GM18873 (cell line): Measurements from ENCODE around the gene ANTXR2.

Source experiments
- ATAC-seq: cut with Tn5 transposase; IDR thresholded peaks from one replicate; pipeline ENCODE4 v1.9.1; 2021; ENCODE audit warnings: mild to moderate bottlenecking, moderate library complexity, moderate number of reproducible peaks; ENCODE audit not compliant: unreplicated experiment, low FRiP score

Gene ANTXR2

GRCh38 chr4:80070880-80071603, 2.0 kb downstream of the ANTXR2 start:
- ATAC-seq = no peak

- ATAC-seq = no peak
These were observed 2.9 kb downstream of the ANTXR2 start for GRCh38 chr4:80069837-80070731.

DNA sequence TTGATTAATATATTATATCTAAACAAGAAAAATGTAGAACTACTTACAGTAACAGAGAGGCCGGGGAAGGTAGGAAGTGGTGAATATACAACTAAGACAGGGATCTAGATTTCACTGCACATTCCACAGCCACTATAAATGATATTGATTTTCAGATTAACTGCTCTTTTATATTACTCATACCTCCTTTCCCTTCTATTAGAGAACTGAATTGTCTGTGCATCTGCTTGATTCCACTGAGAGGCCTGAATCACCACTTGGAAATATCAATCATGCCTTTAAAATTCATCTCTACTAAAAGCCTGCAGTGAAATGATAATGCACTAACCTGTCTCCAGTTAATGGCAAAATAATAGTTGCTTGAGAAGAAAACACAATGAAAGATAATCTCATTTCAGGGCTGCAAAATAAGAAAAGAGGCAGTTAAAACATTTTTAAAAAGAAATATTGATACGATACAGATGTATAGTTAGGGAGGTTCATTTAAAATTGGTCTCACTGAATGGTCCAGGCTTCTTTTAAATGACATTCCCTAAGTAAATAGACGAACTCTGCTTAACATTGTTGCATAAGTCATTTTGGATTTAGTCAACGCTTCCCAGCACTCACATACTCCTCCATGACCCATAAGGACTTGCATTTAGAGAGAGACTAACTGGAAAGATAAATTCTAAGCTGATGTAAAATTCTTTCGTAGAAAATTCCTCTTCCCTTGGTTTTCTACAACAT, 3.8 kb downstream of the ANTXR2 start:
- ATAC-seq = no peak

- no peak for ATAC-seq
These were observed 7.4 kb downstream of the ANTXR2 start for GRCh38 chr4:80065601-80066000.

GRCh38 chr4:80062527-80062926, 10.5 kb downstream of the ANTXR2 start:
- ATAC-seq = no peak

GRCh38 chr4:80060804-80061203, 12.2 kb downstream of the ANTXR2 start:
- no peak for ATAC-seq

DNA sequence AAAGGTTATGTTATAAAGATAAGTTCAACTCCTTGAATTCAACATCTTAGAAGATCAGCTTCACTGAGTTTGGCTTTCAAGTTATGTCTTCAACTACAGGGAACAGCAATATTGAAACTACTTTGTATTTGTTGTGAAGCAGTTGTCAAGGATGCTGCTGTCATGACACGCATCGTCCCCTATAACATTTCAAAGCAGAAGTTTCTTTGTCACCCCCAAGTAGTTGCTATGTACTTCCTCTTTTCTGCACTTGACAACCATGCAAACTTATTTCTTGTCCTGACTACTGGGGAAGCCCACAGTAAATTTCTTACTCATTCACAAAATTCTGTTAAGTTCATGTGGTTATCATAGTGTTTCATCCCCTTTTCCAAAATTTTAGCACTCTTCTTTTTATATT, 14.3 kb downstream of the ANTXR2 start:
- peak; percentile 99 for ATAC-seq

DNA sequence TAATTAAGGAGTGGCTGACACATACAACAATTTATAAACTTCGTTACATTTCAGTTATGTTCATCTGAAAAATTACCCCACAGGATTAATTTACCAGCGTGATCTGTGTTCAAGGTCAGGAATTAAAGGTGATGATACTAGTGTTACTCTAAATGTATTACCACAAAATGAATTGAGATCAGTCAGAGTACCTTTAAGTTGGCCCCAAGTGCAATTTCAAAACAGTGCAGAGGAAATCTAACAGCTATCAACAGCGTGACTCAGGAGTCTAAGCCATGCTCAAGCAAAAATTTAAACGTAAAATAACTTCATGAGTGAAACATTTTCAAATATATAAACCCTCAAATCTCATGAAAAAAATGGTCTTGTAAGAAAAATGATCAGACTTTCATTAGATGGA, 18.7 kb downstream of the ANTXR2 start:
- no peak for ATAC-seq

GRCh38 chr4:80053140-80053910, 19.7 kb downstream of the ANTXR2 start:
- ATAC-seq = no peak

DNA sequence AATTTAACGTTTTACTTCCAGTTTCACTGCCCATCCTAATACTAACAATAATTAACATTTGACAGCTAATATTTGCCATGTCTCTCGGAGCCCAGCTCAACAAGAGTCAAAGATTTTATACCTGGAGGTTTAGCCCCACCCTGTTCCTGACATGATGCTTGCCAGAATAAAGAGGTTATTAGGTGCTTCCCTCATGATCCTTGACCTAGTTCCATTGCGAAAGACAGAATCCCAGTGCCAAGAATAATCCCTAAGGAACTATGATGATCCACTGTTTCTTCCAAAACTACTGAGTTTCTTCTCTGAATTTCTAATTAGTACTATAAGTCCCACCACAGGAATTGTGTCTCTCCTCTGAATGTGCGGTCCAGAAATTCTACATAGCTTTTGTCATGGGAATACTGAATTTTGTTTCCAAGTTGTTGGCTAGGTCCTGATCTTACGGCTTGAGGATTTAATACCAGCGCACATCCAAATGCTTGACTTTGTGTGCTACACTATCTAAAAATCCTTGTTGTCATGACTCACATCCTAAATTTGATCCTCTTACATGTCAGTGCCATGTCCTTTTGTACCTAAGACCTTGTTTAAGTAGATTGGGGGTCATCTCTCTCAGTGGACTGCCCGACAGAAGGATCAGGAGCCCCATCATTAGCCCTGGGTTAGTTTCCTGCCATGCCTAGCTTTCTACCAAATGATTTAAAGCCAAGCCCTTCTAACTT, 23.1 kb downstream of the ANTXR2 start:
- ATAC-seq = no peak

DNA sequence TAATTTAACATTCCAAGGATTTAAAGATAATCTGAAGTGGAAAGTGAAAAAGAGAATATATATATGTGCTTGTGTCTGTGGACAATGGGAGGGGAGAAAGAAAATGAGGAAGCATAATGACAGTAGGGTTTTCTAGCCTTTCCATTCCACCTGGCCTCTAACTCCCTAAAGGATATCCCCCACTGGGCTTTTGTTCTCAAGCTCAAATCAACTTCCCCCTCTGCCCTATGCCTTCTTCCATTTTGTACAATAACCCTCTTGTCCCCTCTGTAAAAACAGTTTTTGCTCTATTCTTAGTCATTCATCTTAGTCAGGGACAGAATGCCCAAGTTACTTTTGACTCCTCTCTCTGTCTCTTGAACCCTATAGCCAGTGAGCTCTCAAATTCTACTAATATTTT, 23.6 kb downstream of the ANTXR2 start:
- no peak for ATAC-seq

DNA sequence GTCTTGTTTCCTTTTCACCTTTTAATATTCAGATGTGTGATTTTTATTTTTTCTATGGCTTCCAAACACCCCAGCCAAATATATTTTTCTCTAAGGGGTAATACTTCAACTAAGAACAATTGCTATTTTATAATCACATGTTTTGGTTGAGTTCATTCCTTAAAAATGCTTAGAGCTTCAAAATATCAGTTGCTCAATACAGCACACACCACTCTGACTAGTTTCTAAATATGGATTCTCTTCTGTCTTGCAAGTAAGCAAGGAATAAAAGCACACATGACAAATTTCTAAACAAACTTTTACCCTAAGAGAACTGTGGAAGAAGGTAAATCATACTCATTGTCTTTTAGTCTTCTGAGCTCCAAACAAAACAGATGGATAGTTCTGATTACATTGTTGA, 27.2 kb downstream of the ANTXR2 start:
- ATAC-seq = no peak

DNA sequence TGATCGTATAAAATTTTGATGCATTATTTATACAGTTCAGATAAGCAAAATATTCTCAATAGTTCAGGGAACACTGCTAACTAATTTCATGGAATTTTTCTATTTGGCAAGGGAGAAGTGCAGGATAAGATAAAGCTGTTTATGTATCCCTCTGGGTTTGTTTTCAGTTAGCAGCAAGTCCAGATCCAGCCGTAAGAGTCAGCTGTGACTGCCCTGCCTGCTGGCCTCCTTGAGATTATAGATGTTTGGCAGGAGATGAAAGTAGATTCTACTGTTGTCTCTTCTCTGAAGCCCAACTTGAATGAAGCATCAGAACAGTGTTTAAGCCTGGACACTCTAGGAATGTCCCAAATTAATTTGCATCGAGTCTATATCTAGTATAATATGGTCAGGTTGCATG, 29.5 kb downstream of the ANTXR2 start:
- ATAC-seq = no peak

- ATAC-seq = no peak
These were observed 30.2 kb downstream of the ANTXR2 start for GRCh38 chr4:80042821-80043220.

- ATAC-seq = no peak
These were observed 35.2 kb downstream of the ANTXR2 start for GRCh38 chr4:80037864-80038263.

GRCh38 chr4:80036949-80037685, 35.9 kb downstream of the ANTXR2 start:
- ATAC-seq = no peak

DNA sequence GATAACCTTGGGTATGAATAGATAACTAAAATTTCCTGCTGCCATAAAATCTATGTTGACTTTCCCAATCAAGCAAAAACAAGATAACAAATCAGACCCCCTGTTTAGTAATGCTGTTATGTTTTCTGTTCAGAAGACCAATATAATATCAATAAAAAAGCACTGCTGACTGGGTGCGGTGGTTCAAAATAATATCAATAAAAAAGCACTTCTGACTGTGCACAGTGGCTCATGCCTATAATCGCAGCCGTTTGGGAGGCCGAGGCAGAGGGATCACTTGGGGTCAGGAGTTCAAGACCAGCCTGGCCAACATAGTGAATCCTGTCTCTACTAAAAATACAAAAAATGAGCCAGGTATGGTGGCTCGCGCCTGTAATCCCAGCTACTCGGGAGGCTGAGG, 36.7 kb downstream of the ANTXR2 start:
- ATAC-seq = no peak

- no peak for ATAC-seq
These were observed 37.7 kb downstream of the ANTXR2 start for GRCh38 chr4:80035336-80035735.

GRCh38 chr4:80033581-80033980, 39.4 kb downstream of the ANTXR2 start:
- no peak for ATAC-seq
